Subcutaneous adipose tissue (tissue), 4 donors: ENCODE measurements around the gene PUS3. TPM values are rescaled to one million over a fixed set of nuclear protein-coding genes. Genes with fewer than 3 reads are reported as not detected.

Experiments used
- total RNA-seq, 4 donors: library from RNA; depleted of rRNA; stranded (reverse); fragments of >200 nt; gene quantifications; one replicate each; pipeline ENCODE4 v1.1.0, GENCODE V29; 2016
- TF ChIP-seq, protein P1 (sequence below): fragments of 450-650 bp; IDR thresholded peaks from one replicate; pipeline ENCODE4 v1.5.1; 2016; ENCODE audit warnings: low read depth, mild to moderate bottlenecking, control low read depth, antibody characterized with exemption, moderate library complexity

Gene PUS3
- total RNA-seq, 4 donors from 2014 or later, result 5.5 to 13.4 (median 8.7) TPM

DNA sequence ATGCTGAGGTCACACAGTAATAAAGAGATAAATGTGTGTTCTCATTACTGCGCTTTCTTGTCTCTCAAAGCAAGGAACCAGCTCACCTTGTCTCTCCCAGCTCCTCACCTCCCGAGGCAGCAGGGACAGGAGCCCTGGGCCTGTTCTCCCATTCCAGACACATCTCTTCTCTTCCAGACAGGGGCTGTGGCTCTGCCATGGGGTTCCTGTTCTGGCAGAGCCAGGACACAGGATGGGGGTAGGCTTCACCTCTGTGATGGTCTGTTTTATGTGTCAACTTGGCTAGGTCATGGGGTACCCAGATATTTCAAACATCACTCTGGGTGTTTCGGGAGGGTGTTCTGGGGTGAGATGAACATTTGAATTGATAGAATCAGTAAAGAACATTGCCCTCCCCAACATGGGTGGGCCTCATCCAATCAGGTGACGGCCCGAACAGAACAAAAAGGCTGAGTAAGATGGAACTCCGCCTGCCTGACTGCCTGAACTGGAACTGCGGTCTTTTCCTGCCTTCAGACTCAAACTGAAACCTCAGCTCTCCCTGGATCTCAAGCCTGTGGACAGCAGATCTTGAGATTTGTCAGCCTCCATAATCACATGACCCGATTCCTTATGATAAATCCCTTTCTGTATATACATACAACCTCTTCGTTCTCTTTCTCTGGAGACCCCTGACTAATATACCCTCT lies 40.8 kb upstream of the PUS3 start:
- TF ChIP-seq, protein P1, sequence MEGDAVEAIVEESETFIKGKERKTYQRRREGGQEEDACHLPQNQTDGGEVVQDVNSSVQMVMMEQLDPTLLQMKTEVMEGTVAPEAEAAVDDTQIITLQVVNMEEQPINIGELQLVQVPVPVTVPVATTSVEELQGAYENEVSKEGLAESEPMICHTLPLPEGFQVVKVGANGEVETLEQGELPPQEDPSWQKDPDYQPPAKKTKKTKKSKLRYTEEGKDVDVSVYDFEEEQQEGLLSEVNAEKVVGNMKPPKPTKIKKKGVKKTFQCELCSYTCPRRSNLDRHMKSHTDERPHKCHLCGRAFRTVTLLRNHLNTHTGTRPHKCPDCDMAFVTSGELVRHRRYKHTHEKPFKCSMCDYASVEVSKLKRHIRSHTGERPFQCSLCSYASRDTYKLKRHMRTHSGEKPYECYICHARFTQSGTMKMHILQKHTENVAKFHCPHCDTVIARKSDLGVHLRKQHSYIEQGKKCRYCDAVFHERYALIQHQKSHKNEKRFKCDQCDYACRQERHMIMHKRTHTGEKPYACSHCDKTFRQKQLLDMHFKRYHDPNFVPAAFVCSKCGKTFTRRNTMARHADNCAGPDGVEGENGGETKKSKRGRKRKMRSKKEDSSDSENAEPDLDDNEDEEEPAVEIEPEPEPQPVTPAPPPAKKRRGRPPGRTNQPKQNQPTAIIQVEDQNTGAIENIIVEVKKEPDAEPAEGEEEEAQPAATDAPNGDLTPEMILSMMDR, result no peak

DNA sequence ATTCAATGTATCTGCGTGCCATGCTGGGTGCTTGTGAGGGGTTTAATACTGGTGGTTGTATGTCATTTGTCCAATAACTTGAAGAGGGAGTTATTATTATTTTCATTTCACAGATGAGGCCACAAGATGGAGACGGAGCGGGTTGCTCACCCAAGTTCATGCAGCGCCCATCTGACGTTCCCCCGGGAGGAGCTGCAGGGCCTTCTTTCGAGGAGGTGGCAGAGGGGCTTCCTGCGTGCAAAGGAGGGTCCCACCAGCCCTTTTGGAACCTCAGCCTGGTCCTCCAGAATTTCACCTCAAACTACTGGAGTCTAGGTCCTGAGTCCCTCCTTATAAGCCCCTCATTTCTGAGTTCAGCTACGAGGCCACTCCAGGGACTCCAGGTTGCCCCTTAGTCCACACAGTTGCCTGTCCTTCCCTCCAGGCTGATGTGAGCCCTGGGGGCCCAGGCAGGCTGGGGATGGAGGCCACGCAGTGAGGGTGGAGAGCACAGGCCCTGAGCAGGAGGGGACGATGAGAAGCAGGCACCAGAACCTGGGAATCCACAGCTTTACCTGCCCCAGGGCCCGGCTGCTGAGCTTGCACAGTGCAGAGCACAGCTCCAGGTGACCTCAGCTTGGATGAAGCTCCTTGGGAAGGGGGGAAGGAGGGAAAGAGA lies 39.9 kb upstream of the PUS3 start:
- TF ChIP-seq, protein P1, result no peak

DNA sequence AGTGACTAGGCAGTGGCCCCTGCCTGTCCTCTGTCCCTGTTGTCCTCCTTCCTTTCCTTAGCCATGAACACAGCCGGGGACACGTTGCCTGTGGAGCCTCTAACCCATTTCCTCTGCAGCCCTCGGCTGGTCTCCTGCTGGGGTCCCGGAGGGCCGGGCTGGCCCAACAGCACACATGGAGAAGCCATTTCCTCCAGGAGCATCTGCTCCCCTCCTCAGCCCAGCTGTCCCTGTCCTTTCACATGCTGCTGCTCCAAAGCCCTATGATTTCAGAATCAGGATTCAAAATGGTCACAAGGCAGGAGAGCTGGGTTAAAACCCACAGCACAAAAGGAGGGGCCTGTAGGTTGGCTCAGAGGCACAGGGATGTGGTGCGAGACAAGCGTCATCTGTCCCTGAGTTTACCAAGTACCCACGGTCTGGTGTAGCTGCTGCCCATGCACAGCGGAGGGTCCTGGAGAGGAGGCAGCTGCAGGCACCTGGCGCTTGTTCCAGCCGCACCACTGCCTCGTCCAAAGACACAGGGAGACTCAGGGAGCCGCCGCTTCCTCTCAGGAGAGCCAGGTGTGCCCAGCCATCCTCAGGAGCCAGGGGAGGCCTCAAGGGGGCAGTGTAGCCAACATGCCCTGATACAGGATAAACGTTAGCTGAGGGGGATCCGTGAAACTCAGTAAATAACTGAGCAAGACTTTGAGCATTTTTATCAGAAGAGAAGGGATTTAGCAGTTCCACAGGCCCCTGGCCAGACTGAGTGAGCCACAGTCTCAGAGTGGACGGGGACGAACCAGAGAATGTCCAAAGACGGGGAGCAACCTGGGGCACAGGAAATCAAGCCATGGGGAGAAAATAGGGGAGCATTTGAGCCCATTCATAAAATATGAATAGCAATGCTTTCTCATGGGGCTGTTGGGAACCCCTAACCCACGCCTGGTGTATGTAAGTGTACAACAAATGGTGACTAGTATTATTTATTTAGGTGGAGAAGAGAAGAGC lies 38.9 kb upstream of the PUS3 start:
- TF ChIP-seq, protein P1, result no peak

DNA sequence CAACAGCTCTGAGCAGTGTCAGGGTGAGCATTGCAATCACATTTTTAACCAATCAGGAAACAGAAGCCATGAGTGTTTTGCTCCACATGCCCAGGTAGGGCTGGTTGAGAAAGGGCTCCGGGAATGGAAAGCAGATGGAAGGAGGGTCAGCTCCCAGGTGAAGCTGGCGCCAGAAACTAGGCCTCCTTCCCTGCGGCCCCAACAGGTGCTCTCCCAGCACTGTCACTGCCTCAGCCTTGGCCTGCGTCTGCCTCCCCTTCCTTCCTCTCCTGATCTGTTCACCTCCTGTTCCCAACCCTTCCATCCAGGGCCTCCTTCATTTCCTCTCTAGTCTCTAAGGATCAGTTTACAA lies 38.2 kb upstream of the PUS3 start:
- TF ChIP-seq, protein P1, result no peak

DNA sequence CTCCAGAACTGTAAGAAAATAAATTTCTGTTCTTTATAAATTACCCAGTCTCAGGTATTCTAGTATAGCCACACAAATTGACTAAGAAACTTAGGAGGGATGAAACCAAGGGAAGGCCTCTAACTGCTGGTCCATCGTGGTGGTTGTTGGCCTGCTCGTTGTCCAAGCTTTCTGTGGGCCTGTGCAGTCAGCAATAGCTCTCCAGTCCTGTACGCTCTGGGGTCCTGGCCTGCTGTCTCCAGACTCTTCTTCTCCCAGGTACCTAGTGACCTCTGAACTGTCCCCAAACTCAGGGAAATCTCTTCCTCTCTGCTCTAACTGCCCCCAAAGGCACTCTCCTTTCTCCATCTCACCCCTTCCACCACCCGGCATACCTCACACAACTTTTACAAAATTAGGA lies 37.1 kb upstream of the PUS3 start:
- TF ChIP-seq, protein P1, result no peak

DNA sequence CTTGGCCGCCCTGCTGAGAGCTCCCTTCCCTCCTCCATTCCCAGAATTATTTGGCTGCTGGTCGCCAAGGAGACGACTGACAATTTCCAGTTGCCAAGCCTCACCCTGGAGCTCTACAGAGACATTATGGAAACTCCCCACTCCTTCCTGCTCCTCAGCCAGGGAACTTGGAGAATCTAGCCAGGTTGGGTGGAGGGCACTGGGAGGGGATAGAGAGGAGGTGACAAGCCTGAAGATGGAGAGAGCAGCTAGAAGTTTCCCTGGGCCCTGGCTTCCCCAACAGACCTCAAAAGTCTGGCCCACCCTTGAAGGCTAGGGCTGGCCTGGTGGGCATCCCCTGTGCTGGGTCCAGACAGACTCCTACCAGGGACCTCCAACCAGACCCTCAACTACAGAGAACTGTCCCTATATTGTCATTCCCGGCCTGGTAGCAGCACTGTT lies 36.1 kb upstream of the PUS3 start:
- TF ChIP-seq, protein P1, result no peak

DNA sequence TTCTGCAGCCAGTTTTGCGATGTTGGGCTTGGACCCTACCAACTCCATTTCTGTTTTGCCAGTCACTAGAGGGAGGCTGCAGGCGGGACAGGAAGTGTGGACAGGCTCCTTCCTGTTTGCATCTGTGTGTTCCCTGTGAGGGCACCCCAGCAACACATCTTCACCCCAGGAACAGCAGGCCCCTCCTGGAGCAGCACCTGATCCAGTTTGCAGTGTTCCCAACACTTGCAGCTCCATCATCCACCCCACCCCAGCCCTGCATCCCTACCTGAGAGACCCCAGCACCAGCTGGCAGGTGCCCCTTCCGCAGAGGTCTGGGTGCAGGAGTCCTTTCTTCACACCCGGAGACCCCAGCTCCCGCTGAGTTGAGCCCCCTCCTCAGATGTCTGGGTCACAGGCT lies 35.4 kb upstream of the PUS3 start:
- TF ChIP-seq, protein P1, result no peak
